ENCODE measurements around the gene CHST9. TPM values are rescaled to one million over a fixed set of nuclear protein-coding genes. Genes with fewer than 3 reads are reported as not detected.
A peak's percentile ranks its signal among the peaks of the same experiment; 100 is the strongest.

The CHST9 gene
- total and polyA plus RNA-seq, 2 donors: 0.38 to 7.0 TPM

GRCh38 chr18:26867471-26867870 is 317.6 kb downstream of the CHST9 start:
- Histone ChIP-seq H3K36me3 (ENCODE audit: insufficient read depth) (no peaks in the 10 kb centered on the region), H3K4me1 (ENCODE audit: insufficient read depth) (no peaks in the 10 kb centered on the region), H3K27ac (ENCODE audit: low read depth) (no peak overlapping the region), H3K4me3 (ENCODE audit: low read depth, low read length) (no peak overlapping the region)
- DNase-seq (ENCODE audit: extremely low spot score): no peak
- WGBS: 60% methylated on average over 4 of the region's 4 CpGs

- no peak for DNase-seq (ENCODE audit: extremely low spot score)
- Histone ChIP-seq H3K4me3 (ENCODE audit: low read depth, low read length) (no peak within 1 kb of the TSS), H3K4me1 (ENCODE audit: insufficient read depth) (no peaks in the 10 kb centered on the region), H3K36me3 (ENCODE audit: insufficient read depth) (no peaks in the 10 kb centered on the region), H3K27ac (ENCODE audit: low read depth) (no peak within 1 kb of the TSS)
- 53% methylated on average over 5 of the region's 5 CpGs for WGBS
Observed at GRCh38 chr18:26865557-26865956, 319.6 kb downstream of the CHST9 start, which contains the start of gene AQP4. AQP4 (minus strand) TSS chr18:26865707; CDS start chr18:26865689, 18 bp downstream.

DNA sequence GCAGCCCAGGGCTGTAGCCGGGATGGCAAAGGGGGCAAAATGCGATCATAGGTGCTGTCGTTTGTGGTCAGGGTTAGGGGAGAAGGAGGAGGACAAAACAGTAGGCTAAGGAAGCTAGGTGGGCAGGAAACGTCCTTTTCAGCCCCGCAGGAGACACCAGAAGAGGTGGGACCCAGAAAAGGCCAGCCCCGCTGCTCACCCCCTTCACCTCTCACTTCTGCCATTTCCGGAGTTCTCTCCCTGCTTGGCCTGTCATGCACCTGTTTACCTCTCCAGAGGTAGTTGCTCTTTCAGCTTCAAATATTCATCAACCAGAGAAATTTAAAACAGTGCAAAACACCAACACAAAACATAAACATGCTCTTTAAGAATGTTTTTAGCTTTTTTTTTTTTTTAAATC is 320.4 kb downstream of the CHST9 start:
- Histone ChIP-seq H3K4me3 (ENCODE audit: low read depth, low read length) (no peak overlapping the region), H3K36me3 (ENCODE audit: insufficient read depth) (no peaks in the 10 kb centered on the region), H3K27ac (ENCODE audit: low read depth) (no peak overlapping the region), H3K4me1 (ENCODE audit: insufficient read depth) (no peaks in the 10 kb centered on the region)
- no peak for DNase-seq (ENCODE audit: extremely low spot score)
- WGBS: 76% methylated on average over 7 of the region's 7 CpGs

- H3K36me3 ChIP-seq (ENCODE audit: insufficient read depth): no peaks in the 10 kb centered on the region
- H3K4me3 ChIP-seq (ENCODE audit: low read depth, low read length): no peak overlapping the region
- H3K27ac ChIP-seq (ENCODE audit: low read depth): no peak overlapping the region
- WGBS: 64% methylated on average over 9 of the region's 9 CpGs
- no peak for DNase-seq (ENCODE audit: extremely low spot score)
- no peaks in the 10 kb centered on the region for H3K4me1 ChIP-seq (ENCODE audit: insufficient read depth)
Observed at GRCh38 chr18:26863921-26864497, 321.1 kb downstream of the CHST9 start.

- Histone ChIP-seq H3K4me3 (ENCODE audit: low read depth, low read length) (peak overlapping the region; percentile 15), H3K27ac (ENCODE audit: low read depth) (no peak overlapping the region), H3K36me3 (ENCODE audit: insufficient read depth) (no peaks in the 10 kb centered on the region), H3K4me1 (ENCODE audit: insufficient read depth) (no peaks in the 10 kb centered on the region)
- DNase-seq (ENCODE audit: extremely low spot score): no peak
- 5% methylated on average over 40 of the region's 40 CpGs for WGBS
Observed at GRCh38 chr18:26863122-26863879, 321.8 kb downstream of the CHST9 start.

DNA sequence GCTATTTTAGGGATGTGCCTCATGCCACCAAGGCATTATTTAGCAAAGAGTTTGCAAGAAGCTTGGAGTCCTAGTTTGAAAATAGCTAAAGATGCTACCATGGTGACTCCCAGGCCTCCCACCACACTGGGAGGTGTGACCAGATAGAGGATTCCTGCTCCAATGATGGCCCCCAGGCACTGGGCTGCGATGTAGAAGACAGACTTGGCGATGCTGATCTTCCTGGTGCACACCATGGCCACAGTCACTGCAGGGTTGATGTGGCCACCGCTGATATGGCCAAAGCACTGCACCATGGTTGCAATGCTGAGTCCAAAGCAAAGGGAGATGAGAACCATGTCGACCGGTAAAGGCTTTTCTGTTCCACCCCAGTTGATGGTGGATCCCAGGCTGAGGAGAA is 323.0 kb downstream of the CHST9 start:
- H3K27ac ChIP-seq (ENCODE audit: low read depth): no peak overlapping the region
- H3K4me1 ChIP-seq (ENCODE audit: insufficient read depth): no peaks in the 10 kb centered on the region
- H3K36me3 ChIP-seq (ENCODE audit: insufficient read depth): no peaks in the 10 kb centered on the region
- 93% methylated on average over 5 of the region's 5 CpGs for WGBS
- no peak overlapping the region for H3K4me3 ChIP-seq (ENCODE audit: low read depth, low read length)
- no peak for DNase-seq (ENCODE audit: extremely low spot score)
